Measurements from ENCODE around the gene TC2N.
"Not testable (repeated sequence)": the region's sequence is repeated elsewhere in the genome, so short reads cannot be mapped to it uniquely, and the experiment has no call there.

The TC2N gene

DNA sequence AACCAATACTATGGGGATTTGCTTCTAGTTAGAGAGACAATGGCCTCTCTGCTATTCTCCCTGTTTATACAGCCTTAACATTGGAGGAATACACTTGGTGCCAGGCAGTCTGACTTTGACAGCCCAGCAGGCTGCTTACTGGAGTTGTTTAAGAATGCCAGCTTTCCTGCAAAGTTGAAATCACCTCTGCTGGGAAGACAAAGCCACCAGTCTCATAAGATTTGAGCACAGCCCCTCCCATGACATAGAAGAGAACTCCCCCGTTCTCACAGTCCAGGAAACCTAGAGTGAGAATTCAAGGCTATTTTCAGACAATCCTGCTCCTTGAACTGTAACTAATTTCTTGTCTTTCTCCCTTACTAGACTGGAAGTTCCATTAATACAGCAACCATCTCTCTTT, 114.4 kb downstream of the TC2N start:
- peaks cover 12% of the 10 kb centered on the region; the same call in 1 of the 2 replicates for H3K4me1 ChIP-seq (ENCODE audit: control insufficient read depth, insufficient read depth, low read length)
- H3K36me3 ChIP-seq (ENCODE audit: control insufficient read depth, insufficient read depth, low read length): no peaks in the 10 kb centered on the region
- H3K27ac ChIP-seq (ENCODE audit: low read depth, low read length): no peak overlapping the region
- no peaks in the 10 kb centered on the region for H3K27me3 ChIP-seq (ENCODE audit: control insufficient read depth, insufficient read depth, low read length)
- no peak overlapping the region for H3K9ac ChIP-seq (ENCODE audit: low read depth, low read length)
- H3K9me3 ChIP-seq (ENCODE audit: control insufficient read depth, insufficient read depth, low read length): no peaks in the 10 kb centered on the region
- H3K4me3 ChIP-seq (ENCODE audit: low read depth, low read length): no peak overlapping the region

GRCh38 chr14:91751719-91752118, 115.6 kb downstream of the TC2N start:
- Histone ChIP-seq H3K4me3 (ENCODE audit: low read depth, low read length) (no peak overlapping the region), H3K4me1 (ENCODE audit: control insufficient read depth, insufficient read depth, low read length) (peaks cover 12% of the 10 kb centered on the region; the same call in 1 of the 2 replicates), H3K27ac (ENCODE audit: low read depth, low read length) (no peak overlapping the region), H3K9me3 (ENCODE audit: control insufficient read depth, insufficient read depth, low read length) (no peaks in the 10 kb centered on the region), H3K27me3 (ENCODE audit: control insufficient read depth, insufficient read depth, low read length) (no peaks in the 10 kb centered on the region), H3K9ac (ENCODE audit: low read depth, low read length) (no peak overlapping the region), H3K36me3 (ENCODE audit: control insufficient read depth, insufficient read depth, low read length) (no peaks in the 10 kb centered on the region)

GRCh38 chr14:91750634-91751198, 116.6 kb downstream of the TC2N start:
- Histone ChIP-seq H3K4me1 (ENCODE audit: control insufficient read depth, insufficient read depth, low read length) (peaks cover 12% of the 10 kb centered on the region; the same call in 1 of the 2 replicates), H3K9me3 (ENCODE audit: control insufficient read depth, insufficient read depth, low read length) (no peaks in the 10 kb centered on the region), H3K36me3 (ENCODE audit: control insufficient read depth, insufficient read depth, low read length) (no peaks in the 10 kb centered on the region), H3K27me3 (ENCODE audit: control insufficient read depth, insufficient read depth, low read length) (no peaks in the 10 kb centered on the region), H3K27ac (ENCODE audit: low read depth, low read length) (no peak overlapping the region), H3K9ac (ENCODE audit: low read depth, low read length) (no peak overlapping the region), H3K4me3 (ENCODE audit: low read depth, low read length) (no peak overlapping the region)

DNA sequence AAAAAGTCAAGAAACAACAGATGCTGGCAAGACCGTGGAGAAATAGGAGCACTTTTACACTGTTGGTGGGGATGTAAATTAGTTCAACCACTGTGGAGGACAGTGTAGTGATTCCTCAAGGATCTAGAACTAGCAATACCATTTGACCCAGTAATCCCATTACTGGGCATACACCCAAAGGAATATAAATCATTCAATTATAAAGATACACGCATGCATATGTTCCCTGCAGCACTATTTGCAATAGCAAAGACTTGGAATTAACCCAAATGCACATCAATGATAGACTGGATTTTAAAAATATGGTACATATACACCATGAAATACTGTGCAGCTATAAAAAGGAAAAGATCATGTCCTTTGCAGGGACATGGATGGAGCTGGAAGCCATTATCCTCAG, 117.5 kb downstream of the TC2N start:
- no peak overlapping the region for H3K9ac ChIP-seq (ENCODE audit: low read depth, low read length)
- H3K27ac ChIP-seq (ENCODE audit: low read depth, low read length): no peak overlapping the region
- H3K36me3 ChIP-seq (ENCODE audit: control insufficient read depth, insufficient read depth, low read length): no peaks in the 10 kb centered on the region
- no peak overlapping the region for H3K4me3 ChIP-seq (ENCODE audit: low read depth, low read length)
- H3K4me1 ChIP-seq (ENCODE audit: control insufficient read depth, insufficient read depth, low read length): peaks cover 12% of the 10 kb centered on the region; the same call in 1 of the 2 replicates
- no peaks in the 10 kb centered on the region for H3K27me3 ChIP-seq (ENCODE audit: control insufficient read depth, insufficient read depth, low read length)
- H3K9me3 ChIP-seq (ENCODE audit: control insufficient read depth, insufficient read depth, low read length): no peaks in the 10 kb centered on the region

- H3K9me3 ChIP-seq (ENCODE audit: control insufficient read depth, insufficient read depth, low read length): no peaks in the 10 kb centered on the region
- H3K27me3 ChIP-seq (ENCODE audit: control insufficient read depth, insufficient read depth, low read length): no peaks in the 10 kb centered on the region
- H3K4me1 ChIP-seq (ENCODE audit: control insufficient read depth, insufficient read depth, low read length): peaks cover 5% of the 10 kb centered on the region; the same call in 1 of the 2 replicates
- no peak overlapping the region for H3K4me3 ChIP-seq (ENCODE audit: low read depth, low read length)
- H3K9ac ChIP-seq (ENCODE audit: low read depth, low read length): no peak overlapping the region
- H3K27ac ChIP-seq (ENCODE audit: low read depth, low read length): no peak overlapping the region
- H3K36me3 ChIP-seq (ENCODE audit: control insufficient read depth, insufficient read depth, low read length): no peaks in the 10 kb centered on the region
Measured at GRCh38 chr14:91748049-91748448, 119.3 kb downstream of the TC2N start.

DNA sequence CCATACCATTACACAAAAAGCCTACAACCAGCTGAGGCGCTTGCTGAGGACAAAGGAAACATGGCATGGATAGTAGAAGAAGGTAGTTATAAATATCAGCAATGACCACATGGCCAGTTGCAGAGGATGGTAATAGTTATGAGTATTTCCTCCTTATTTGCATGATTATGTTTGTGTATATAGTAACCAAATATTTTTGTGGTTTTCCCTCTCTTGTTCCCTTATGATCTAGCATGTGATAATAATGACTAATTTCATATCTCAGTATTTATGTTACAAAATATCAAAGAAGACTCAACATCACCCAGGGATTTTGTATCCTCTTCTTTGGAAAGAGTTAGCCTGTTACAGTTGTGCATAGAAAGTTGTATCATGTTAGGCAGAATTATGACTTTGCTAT, 122.0 kb downstream of the TC2N start:
- Histone ChIP-seq H3K9me3 (ENCODE audit: control insufficient read depth, insufficient read depth, low read length) (no peaks in the 10 kb centered on the region), H3K27me3 (ENCODE audit: control insufficient read depth, insufficient read depth, low read length) (no peaks in the 10 kb centered on the region), H3K4me3 (ENCODE audit: low read depth, low read length) (no peak overlapping the region), H3K36me3 (ENCODE audit: control insufficient read depth, insufficient read depth, low read length) (no peaks in the 10 kb centered on the region), H3K27ac (ENCODE audit: low read depth, low read length) (no peak overlapping the region), H3K9ac (ENCODE audit: low read depth, low read length) (no peak overlapping the region), H3K4me1 (ENCODE audit: control insufficient read depth, insufficient read depth, low read length) (no peaks in the 10 kb centered on the region)

DNA sequence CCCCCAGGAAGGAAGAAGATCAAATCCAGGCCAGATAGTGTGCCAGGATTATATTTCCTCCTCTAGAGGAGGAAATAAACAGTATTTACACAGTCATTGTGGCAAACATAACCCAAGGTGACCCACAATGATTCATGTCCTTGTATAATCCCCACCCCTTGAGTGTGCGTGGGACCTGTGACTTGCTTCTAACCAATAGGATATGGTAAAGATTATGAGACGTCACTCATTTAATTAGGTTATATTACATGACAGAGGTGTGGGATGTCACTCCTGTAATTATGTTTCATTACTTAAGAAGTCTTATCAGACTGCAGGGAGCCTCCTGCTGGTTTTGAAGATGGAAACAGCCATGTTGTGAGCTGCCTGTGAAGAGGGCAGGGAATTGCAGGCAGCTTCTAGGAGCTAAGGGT, 123.3 kb downstream of the TC2N start:
- Histone ChIP-seq H3K9me3 (ENCODE audit: control insufficient read depth, insufficient read depth, low read length) (no peaks in the 10 kb centered on the region), H3K9ac (ENCODE audit: low read depth, low read length) (no peak overlapping the region), H3K4me3 (ENCODE audit: low read depth, low read length) (no peak overlapping the region), H3K27me3 (ENCODE audit: control insufficient read depth, insufficient read depth, low read length) (no peaks in the 10 kb centered on the region), H3K4me1 (ENCODE audit: control insufficient read depth, insufficient read depth, low read length) (no peaks in the 10 kb centered on the region), H3K27ac (ENCODE audit: low read depth, low read length) (no peak overlapping the region), H3K36me3 (ENCODE audit: control insufficient read depth, insufficient read depth, low read length) (no peaks in the 10 kb centered on the region)

DNA sequence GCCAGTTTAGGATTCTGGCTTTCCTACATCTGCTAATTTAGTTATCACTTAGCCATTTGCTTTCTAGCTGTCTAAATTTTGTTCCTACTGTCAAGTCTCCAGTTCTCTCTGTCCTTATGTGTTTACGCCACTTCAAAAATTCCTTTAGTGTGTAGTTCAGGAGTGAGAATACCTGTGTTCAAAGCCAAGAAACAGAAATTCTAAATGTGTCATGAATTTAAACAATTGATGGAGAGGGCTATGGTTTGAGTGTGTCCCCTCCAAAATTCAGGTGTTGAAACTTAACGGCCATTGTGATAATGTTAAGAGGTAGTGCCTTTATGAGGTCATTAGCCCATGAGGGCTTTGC, 124.1 kb downstream of the TC2N start:
- H3K4me1 ChIP-seq (ENCODE audit: control insufficient read depth, insufficient read depth, low read length): no peaks in the 10 kb centered on the region
- no peaks in the 10 kb centered on the region for H3K27me3 ChIP-seq (ENCODE audit: control insufficient read depth, insufficient read depth, low read length)
- H3K9ac ChIP-seq (ENCODE audit: low read depth, low read length): no peak overlapping the region
- H3K36me3 ChIP-seq (ENCODE audit: control insufficient read depth, insufficient read depth, low read length): no peaks in the 10 kb centered on the region
- no peak overlapping the region for H3K4me3 ChIP-seq (ENCODE audit: low read depth, low read length)
- no peak overlapping the region for H3K27ac ChIP-seq (ENCODE audit: low read depth, low read length)
- H3K9me3 ChIP-seq (ENCODE audit: control insufficient read depth, insufficient read depth, low read length): no peaks in the 10 kb centered on the region

DNA sequence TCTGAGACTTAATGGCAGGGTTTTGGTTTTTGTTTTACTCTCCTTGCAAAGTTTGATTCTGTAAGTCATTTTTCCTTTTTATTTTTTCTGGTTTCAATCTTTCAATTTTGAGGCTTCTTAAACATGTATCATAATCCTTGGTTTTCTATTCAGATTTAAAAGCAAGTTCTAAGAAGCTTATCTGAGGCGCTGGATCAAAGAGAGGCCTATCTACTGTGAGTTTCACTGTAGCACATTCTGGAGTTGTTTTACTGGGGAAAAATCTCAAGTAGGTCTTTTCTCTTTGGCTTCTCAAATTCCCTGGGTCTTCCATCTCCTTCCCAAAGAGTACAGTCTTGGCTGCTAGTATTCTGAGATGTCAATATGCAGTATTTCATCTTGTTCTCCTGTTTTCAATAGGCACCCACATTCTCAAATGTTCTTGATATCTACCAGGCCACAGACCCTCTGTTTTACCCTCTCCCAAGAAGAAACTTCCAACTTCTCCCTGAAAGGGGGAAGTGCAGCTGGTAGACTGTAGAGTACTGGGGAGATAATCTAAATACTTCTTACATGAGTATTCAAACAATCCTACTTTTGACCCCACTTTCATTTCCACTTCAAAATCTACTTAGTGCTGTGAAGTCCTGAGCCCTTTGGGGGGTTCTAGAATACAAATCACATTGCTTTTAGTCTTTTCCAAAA, 124.6 kb downstream of the TC2N start:
- Histone ChIP-seq H3K27ac (ENCODE audit: low read depth, low read length) (no peak overlapping the region), H3K27me3 (ENCODE audit: control insufficient read depth, insufficient read depth, low read length) (no peaks in the 10 kb centered on the region), H3K4me3 (ENCODE audit: low read depth, low read length) (no peak overlapping the region), H3K9ac (ENCODE audit: low read depth, low read length) (no peak overlapping the region), H3K36me3 (ENCODE audit: control insufficient read depth, insufficient read depth, low read length) (no peaks in the 10 kb centered on the region), H3K9me3 (ENCODE audit: control insufficient read depth, insufficient read depth, low read length) (no peaks in the 10 kb centered on the region), H3K4me1 (ENCODE audit: control insufficient read depth, insufficient read depth, low read length) (no peaks in the 10 kb centered on the region)

- H3K27ac ChIP-seq (ENCODE audit: low read depth, low read length); H3K9me3 ChIP-seq (ENCODE audit: control insufficient read depth, insufficient read depth, low read length); H3K4me3 ChIP-seq (ENCODE audit: low read depth, low read length); H3K9ac ChIP-seq (ENCODE audit: low read depth, low read length); H3K36me3 ChIP-seq (ENCODE audit: control insufficient read depth, insufficient read depth, low read length); H3K27me3 ChIP-seq (ENCODE audit: control insufficient read depth, insufficient read depth, low read length); H3K4me1 ChIP-seq (ENCODE audit: control insufficient read depth, insufficient read depth, low read length): not testable (repeated sequence)
Measured at GRCh38 chr14:91739867-91740266, 127.5 kb downstream of the TC2N start.

- no peaks in the 10 kb centered on the region for H3K4me1 ChIP-seq (ENCODE audit: control insufficient read depth, insufficient read depth, low read length)
- no peaks in the 10 kb centered on the region for H3K36me3 ChIP-seq (ENCODE audit: control insufficient read depth, insufficient read depth, low read length)
- H3K9me3 ChIP-seq (ENCODE audit: control insufficient read depth, insufficient read depth, low read length): no peaks in the 10 kb centered on the region
- no peak overlapping the region for H3K4me3 ChIP-seq (ENCODE audit: low read depth, low read length)
- H3K27me3 ChIP-seq (ENCODE audit: control insufficient read depth, insufficient read depth, low read length): no peaks in the 10 kb centered on the region
- H3K27ac ChIP-seq (ENCODE audit: low read depth, low read length): no peak overlapping the region
- H3K9ac ChIP-seq (ENCODE audit: low read depth, low read length): no peak overlapping the region
Measured at GRCh38 chr14:91737619-91738018, 129.7 kb downstream of the TC2N start.

Measured in HUES48 (cell line).